ENCODE results near the gene NIPBL. TPM values are rescaled to one million over a fixed set of nuclear protein-coding genes. Genes with fewer than 3 reads are reported as not detected.
"Not testable (repeated sequence)": the region's sequence is repeated elsewhere in the genome, so short reads cannot be mapped to it uniquely, and the experiment has no call there.

NIPBL gene
- total and polyA plus RNA-seq, 8 donors = 48.8 to 80.2 (median 67.6) TPM

DNA sequence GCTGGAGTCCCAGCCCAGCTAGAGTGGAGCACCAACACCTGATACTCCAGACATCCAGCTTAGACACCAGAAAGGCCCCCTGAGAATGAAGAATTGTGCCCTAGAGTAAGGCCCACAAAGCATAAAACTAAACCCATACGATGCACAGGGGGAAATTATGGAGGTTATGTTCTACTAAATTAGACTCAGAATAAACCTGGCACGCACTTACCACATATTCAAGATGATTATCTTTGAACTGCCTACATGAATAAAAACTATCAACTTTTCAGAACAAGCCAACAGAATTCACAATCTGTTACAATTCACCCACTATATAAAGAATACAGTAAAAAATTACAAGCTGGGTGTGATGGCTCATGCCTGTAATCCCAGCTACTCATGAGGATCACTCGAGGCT lies 204.1 kb downstream of the NIPBL start:
- ATAC-seq = no peak

DNA sequence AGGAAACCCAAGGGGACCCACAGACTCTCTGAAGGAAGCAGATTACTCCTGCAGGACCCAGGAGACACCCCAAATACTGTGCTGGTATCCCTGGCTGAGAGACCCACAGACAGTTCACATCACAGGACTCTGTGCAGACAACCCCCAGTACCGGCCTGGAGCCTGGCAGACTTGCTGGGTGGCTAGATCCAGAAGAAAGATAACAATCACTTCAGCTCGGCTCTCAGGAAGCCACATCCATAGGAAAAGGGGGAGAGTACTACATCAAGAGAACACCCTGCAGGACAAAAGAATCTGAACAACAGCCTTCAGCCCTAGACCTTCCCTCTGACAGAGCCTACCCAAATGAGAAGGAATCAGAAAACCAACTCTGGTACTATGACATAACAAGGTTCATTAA lies 206.4 kb downstream of the NIPBL start:
- DNase-seq; H3K4me3 ChIP-seq; H3K27ac ChIP-seq; H3K27me3 ChIP-seq; intact Hi-C loops (cut with DNase I); ATAC-seq; H3K4me1 ChIP-seq; H3K9me3 ChIP-seq: not testable (repeated sequence)
- H3K36me3 ChIP-seq = peaks cover 0 to 18% of the 10 kb centered on the region in 2 donors

More for the DNA sequence above, 204.1 kb downstream of the NIPBL start:
- intact Hi-C loops (cut with DNase I) = no loop called here
- TF ChIP-seq, protein P1, sequence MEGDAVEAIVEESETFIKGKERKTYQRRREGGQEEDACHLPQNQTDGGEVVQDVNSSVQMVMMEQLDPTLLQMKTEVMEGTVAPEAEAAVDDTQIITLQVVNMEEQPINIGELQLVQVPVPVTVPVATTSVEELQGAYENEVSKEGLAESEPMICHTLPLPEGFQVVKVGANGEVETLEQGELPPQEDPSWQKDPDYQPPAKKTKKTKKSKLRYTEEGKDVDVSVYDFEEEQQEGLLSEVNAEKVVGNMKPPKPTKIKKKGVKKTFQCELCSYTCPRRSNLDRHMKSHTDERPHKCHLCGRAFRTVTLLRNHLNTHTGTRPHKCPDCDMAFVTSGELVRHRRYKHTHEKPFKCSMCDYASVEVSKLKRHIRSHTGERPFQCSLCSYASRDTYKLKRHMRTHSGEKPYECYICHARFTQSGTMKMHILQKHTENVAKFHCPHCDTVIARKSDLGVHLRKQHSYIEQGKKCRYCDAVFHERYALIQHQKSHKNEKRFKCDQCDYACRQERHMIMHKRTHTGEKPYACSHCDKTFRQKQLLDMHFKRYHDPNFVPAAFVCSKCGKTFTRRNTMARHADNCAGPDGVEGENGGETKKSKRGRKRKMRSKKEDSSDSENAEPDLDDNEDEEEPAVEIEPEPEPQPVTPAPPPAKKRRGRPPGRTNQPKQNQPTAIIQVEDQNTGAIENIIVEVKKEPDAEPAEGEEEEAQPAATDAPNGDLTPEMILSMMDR (IDR thresholded peaks at IDR 0.05) = no peak
- peaks cover 0 to 21% of the 10 kb centered on the region in 2 donors for H3K36me3 ChIP-seq
- H3K4me1 ChIP-seq = no peaks in the 10 kb centered on the region
- no peak overlapping the region for H3K27ac ChIP-seq
- H3K27me3 ChIP-seq = no peaks in the 10 kb centered on the region
- H3K4me3 ChIP-seq = no peak overlapping the region
- DNase-seq = no peak
- no peaks in the 10 kb centered on the region for H3K9me3 ChIP-seq

DNA sequence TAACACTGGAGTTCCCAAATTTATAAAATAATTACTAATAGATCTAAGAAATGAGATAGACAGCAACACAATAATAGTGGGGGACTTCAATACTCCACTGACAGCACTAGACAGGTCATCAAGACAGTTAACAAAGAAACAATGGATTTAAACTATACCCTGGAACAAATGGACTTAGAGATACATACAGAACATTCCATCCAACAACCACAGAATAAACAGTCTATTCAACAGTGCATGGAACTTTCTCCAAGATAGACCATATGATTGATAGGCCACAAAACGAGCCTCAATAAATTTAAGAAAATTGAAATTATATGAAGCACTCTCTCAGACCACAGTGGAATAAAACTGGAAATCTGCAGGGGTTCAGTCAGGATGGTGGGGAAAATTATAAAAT lies 209.5 kb downstream of the NIPBL start:
- H3K27me3 ChIP-seq; H3K27ac ChIP-seq; H3K9me3 ChIP-seq; H3K36me3 ChIP-seq; ATAC-seq; intact Hi-C loops (cut with DNase I); H3K4me1 ChIP-seq; DNase-seq; H3K4me3 ChIP-seq: not testable (repeated sequence)

DNA sequence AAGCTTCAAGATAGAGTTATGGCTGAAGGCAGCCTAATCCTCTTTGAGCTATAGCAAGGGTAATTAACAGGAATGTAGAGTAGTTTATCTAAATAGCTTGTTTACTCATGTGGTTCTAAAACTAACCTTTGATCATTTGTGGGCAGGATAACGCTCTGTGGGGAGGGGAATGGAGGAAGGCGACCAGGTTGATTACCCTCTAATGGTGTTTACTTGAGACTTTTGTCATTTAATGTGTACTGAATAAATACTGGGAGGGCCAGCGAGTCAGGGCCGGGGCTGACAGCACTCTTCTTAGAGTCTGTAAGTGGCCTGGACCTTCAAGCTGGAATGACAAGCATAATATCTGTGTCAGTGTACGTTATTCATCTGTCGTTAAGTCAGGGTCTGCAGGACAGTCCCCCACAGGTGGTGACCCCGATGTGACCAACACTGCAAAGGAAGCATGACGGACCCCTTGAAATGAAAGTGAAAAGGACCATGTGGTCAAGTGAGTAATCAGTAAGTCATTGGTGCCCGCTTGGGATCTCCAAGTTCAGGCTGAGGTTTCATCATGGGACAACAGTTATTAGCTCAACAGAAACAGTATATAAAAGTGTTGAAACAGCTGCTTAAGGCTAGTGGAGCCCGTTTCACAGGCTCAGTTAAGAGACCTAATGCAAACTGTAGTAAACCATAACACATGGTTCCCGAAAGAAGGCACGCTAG lies 210.1 kb downstream of the NIPBL start:
- DNase-seq (no peak), ATAC-seq (no peak)
- no peak overlapping the region for H3K4me3 ChIP-seq
- H3K27ac ChIP-seq = no peak overlapping the region
- TF ChIP-seq, protein P1 (IDR thresholded peaks at IDR 0.05) = no peak
- no peaks in the 10 kb centered on the region for H3K36me3 ChIP-seq
- intact Hi-C loops (cut with DNase I) = no loop called here
- no peaks in the 10 kb centered on the region for H3K4me1 ChIP-seq
- H3K27me3 ChIP-seq = no peaks in the 10 kb centered on the region
- peaks cover 0 to 4% of the 10 kb centered on the region in 2 donors for H3K9me3 ChIP-seq

DNA sequence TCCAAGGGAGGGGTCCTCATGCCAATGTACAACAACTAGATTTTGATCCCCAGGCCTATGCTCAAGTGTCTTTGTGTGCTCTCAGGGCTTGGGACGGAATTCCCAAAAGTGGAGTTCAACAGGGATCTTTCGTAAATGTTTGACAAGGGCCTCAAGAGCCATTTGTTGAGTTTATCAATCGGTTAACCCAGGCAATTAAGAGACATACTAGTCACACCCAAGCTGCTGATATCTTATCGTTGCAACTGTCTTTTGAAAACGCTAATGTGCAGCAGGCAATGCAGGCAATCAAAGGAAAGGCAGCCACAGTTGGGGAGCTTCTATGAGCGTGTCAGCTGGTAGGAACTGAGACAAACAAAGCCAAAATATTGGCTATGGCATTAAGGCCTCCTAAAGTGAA lies 211.4 kb downstream of the NIPBL start:
- intact Hi-C loops (cut with DNase I) = no loop called here
- TF ChIP-seq, protein P1 (IDR thresholded peaks at IDR 0.05) = no peak
- H3K27ac ChIP-seq = no peak overlapping the region
- H3K27me3 ChIP-seq = no peaks in the 10 kb centered on the region
- peaks cover 0 to 4% of the 10 kb centered on the region in 2 donors for H3K9me3 ChIP-seq
- no peak for DNase-seq
- no peak overlapping the region for H3K4me3 ChIP-seq
- H3K4me1 ChIP-seq = no peaks in the 10 kb centered on the region
- H3K36me3 ChIP-seq = no peaks in the 10 kb centered on the region
- no peak for ATAC-seq

DNA sequence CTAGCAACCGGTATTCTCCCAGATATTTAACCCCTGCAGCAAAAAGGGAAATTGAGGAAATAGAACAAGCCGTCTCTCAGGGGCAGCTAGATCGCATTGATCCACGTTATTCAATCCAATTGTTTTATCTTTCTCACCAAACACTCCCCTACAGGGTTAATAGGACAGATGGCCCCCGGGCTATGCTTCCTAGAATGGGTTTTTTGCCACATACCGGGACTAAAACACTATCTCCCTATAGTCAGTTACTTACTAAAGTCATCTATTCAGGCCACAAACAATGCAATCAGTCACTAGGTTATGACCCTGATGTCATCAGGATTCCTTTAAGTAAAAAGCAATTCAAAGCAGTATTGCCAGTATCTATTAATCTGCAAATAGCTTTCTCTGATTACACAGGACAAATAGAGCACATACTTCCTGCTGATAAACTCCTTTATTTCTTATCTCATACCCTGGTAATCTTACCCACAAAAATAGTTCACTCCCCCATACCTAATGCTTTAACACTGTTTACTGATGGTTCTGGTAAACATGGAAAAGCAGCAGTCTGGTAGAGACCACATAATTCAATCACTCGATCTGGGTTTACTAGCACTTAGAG lies 213.7 kb downstream of the NIPBL start:
- Histone ChIP-seq H3K4me1 (no peaks in the 10 kb centered on the region), H3K9me3 (peaks cover 0 to 4% of the 10 kb centered on the region in 2 donors), H3K27ac (no peak overlapping the region), H3K4me3 (no peak overlapping the region), H3K36me3 (no peaks in the 10 kb centered on the region), H3K27me3 (no peaks in the 10 kb centered on the region)
- ATAC-seq (no peak), DNase-seq (no peak)
- TF ChIP-seq, protein P1 (IDR thresholded peaks at IDR 0.05) = no peak
- intact Hi-C loops (cut with DNase I) = no loop called here

Data from left lung (tissue), 10 donors.